ENCODE measurements around the gene ARHGDIG. TPM values are rescaled to one million over a fixed set of nuclear protein-coding genes. Genes with fewer than 3 reads are reported as not detected.

Gene ARHGDIG
- total and polyA plus RNA-seq, 2 donors (not counting 3 experiments of a cell fraction or from before 2014, with no cell fraction given) = 0.93 to 2.2 TPM

GRCh38 chr16:301235-301634, 20.8 kb downstream of the ARHGDIG start:
- ChIA-PET CTCF (interaction anchor here (1.7 kb wide), 1 partner anchor 48 kb away, joined by 3 read pairs; no protein-coding TSS in a partner anchor), POLR2A (no interaction called here)
- H3K9me1 ChIP-seq (replicated peaks; ENCODE audit: control insufficient read depth, extremely low read depth, insufficient read depth, low read length) = no peaks in the 10 kb centered on the region
- no peaks in the 10 kb centered on the region for H3K9me3 ChIP-seq (replicated peaks; ENCODE audit: control insufficient read depth, insufficient read depth, low read length)
- H3K36me3 ChIP-seq (ENCODE audit: control insufficient read depth in 2 of 2, extremely low read depth in 1 of 2, insufficient read depth in 2 of 2, low read length in 2 of 2) = peaks cover 0 to 21% of the 10 kb centered on the region in 2 experiments
- intact Hi-C loops (cut with micrococcal nuclease) (no loop called here), dilution Hi-C loops (cut with MboI; ENCODE audit: extremely low pct_ligation_motif_present, low sequenced_read_pairs) (no loop called here)
- no peak overlapping the region for H3K4me2 ChIP-seq (ENCODE audit: insufficient read depth, low read length)
- no peak for TF ChIP-seq FOS (IDR thresholded peaks at IDR 0.05; ENCODE audit: borderline replicate concordance, insufficient read depth, low read length)
- TF ChIP-seq GATA2 (IDR thresholded peaks at IDR 0.05; ENCODE audit: insufficient read depth, insufficient read length, low read depth, low read length) = no peak
- no peak for TF ChIP-seq MYC (IDR thresholded peaks at IDR 0.05; ENCODE audit: low read depth, low read length)
- TF ChIP-seq, protein P1, sequence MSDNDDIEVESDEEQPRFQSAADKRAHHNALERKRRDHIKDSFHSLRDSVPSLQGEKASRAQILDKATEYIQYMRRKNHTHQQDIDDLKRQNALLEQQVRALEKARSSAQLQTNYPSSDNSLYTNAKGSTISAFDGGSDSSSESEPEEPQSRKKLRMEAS (IDR thresholded peaks at IDR 0.05; ENCODE audit: insufficient read depth, insufficient read length) = no peak
- H4K20me1 ChIP-seq (replicated peaks; ENCODE audit: control insufficient read depth, extremely low read depth, insufficient read depth, low read length) = no peaks in the 10 kb centered on the region
- no peak overlapping the region for H3K4me3 ChIP-seq (replicated peaks in 1 of 3; ENCODE audit: insufficient read depth in 1 of 3, low read depth in 1 of 3, low read length in 3 of 3)
- DNase-seq (ENCODE audit: low read depth, low spot score) (no peak), FAIRE-seq (no peak)
- no TSS peak for BruUV-seq (replicated peaks)
- H3K79me2 ChIP-seq (ENCODE audit: control insufficient read depth, insufficient read depth, low read length) = no peaks in the 10 kb centered on the region
- no peak overlapping the region for H3K27ac ChIP-seq (ENCODE audit: insufficient read depth, low read depth, low read length)
- no peak overlapping the region for H3K9ac ChIP-seq (replicated peaks; ENCODE audit: extremely low read depth, insufficient read depth, low read length)
- H3K27me3 ChIP-seq (ENCODE audit: control insufficient read depth in 2 of 2, insufficient read depth in 2 of 2, low read length in 2 of 2) = no peaks in the 10 kb centered on the region
- H2AFZ ChIP-seq (ENCODE audit: low read depth, low read length) = no peak overlapping the region
- no peaks in the 10 kb centered on the region for H3K4me1 ChIP-seq (ENCODE audit: control insufficient read depth, extremely low read depth, insufficient read depth, low read length)

- H3K9me3 ChIP-seq (replicated peaks; ENCODE audit: control insufficient read depth, insufficient read depth, low read length) = no peaks in the 10 kb centered on the region
- BruUV-seq (replicated peaks) = no TSS peak
- H3K4me1 ChIP-seq (ENCODE audit: control insufficient read depth, extremely low read depth, insufficient read depth, low read length) = no peaks in the 10 kb centered on the region
- DNase-seq (ENCODE audit: low read depth, low spot score) (no peak), FAIRE-seq (no peak)
- intact Hi-C loops (cut with micrococcal nuclease) (no loop called here), dilution Hi-C loops (cut with MboI; ENCODE audit: extremely low pct_ligation_motif_present, low sequenced_read_pairs) (no loop called here)
- TF ChIP-seq, protein P1 (IDR thresholded peaks at IDR 0.05; ENCODE audit: insufficient read depth, insufficient read length) = no peak
- TF ChIP-seq GATA2 (IDR thresholded peaks at IDR 0.05; ENCODE audit: insufficient read depth, insufficient read length, low read depth, low read length) (no peak), FOS (IDR thresholded peaks at IDR 0.05; ENCODE audit: borderline replicate concordance, insufficient read depth, low read length) (no peak), POLR2AphosphoS5 (IDR thresholded peaks at IDR 0.05; ENCODE audit: insufficient read depth, low read depth, low read length) (no peak), MYC (IDR thresholded peaks at IDR 0.05; ENCODE audit: low read depth, low read length) (no peak), EZH2 (IDR thresholded peaks at IDR 0.05; ENCODE audit: borderline replicate concordance, low read depth, low read length, severe bottlenecking) (no peak), JUN (IDR thresholded peaks at IDR 0.05; ENCODE audit: borderline replicate concordance, insufficient read depth, insufficient read length, low read depth) (no peak), POLR2A (IDR thresholded peaks at IDR 0.05; ENCODE audit: low read depth, low read length) (no peak)
- TF ChIP-seq, protein P2, sequence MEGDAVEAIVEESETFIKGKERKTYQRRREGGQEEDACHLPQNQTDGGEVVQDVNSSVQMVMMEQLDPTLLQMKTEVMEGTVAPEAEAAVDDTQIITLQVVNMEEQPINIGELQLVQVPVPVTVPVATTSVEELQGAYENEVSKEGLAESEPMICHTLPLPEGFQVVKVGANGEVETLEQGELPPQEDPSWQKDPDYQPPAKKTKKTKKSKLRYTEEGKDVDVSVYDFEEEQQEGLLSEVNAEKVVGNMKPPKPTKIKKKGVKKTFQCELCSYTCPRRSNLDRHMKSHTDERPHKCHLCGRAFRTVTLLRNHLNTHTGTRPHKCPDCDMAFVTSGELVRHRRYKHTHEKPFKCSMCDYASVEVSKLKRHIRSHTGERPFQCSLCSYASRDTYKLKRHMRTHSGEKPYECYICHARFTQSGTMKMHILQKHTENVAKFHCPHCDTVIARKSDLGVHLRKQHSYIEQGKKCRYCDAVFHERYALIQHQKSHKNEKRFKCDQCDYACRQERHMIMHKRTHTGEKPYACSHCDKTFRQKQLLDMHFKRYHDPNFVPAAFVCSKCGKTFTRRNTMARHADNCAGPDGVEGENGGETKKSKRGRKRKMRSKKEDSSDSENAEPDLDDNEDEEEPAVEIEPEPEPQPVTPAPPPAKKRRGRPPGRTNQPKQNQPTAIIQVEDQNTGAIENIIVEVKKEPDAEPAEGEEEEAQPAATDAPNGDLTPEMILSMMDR (IDR thresholded peaks at IDR 0.05; ENCODE audit: extremely low read depth in 1 of 2, insufficient read depth in 1 of 2, low read depth in 1 of 2, low read length in 2 of 2) = no peak
- H3K9me1 ChIP-seq (replicated peaks; ENCODE audit: control insufficient read depth, extremely low read depth, insufficient read depth, low read length) = no peaks in the 10 kb centered on the region
- H3K9ac ChIP-seq (replicated peaks; ENCODE audit: extremely low read depth, insufficient read depth, low read length) = no peak overlapping the region
- peaks cover 0 to 26% of the 10 kb centered on the region in 2 experiments for H3K36me3 ChIP-seq (ENCODE audit: control insufficient read depth in 2 of 2, extremely low read depth in 1 of 2, insufficient read depth in 2 of 2, low read length in 2 of 2)
- H3K27me3 ChIP-seq (ENCODE audit: control insufficient read depth in 2 of 2, insufficient read depth in 2 of 2, low read length in 2 of 2) = no peaks in the 10 kb centered on the region
- no peak overlapping the region for H3K4me3 ChIP-seq (replicated peaks in 1 of 3; ENCODE audit: insufficient read depth in 1 of 3, low read depth in 1 of 3, low read length in 3 of 3)
- no peaks in the 10 kb centered on the region for H3K79me2 ChIP-seq (ENCODE audit: control insufficient read depth, insufficient read depth, low read length)
- POLR2A ChIA-PET = no interaction called here
- CTCF ChIA-PET = interaction anchor here (1.2 to 1.7 kb wide), 2 partner anchors 10 to 47 kb away, joined by 3 to 4 read pairs; no protein-coding TSS in a partner anchor
- no peak overlapping the region for H3K4me2 ChIP-seq (ENCODE audit: insufficient read depth, low read length)
- no peak overlapping the region for H3K27ac ChIP-seq (ENCODE audit: insufficient read depth, low read depth, low read length)
- H2AFZ ChIP-seq (ENCODE audit: low read depth, low read length) = no peak overlapping the region
- no peaks in the 10 kb centered on the region for H4K20me1 ChIP-seq (replicated peaks; ENCODE audit: control insufficient read depth, extremely low read depth, insufficient read depth, low read length)
Observed at GRCh38 chr16:301950-302349, 21.6 kb downstream of the ARHGDIG start.

All from endothelial cell of umbilical vein (primary cell).